Measurements from ENCODE around the gene PTPN20. TPM values are rescaled to one million over a fixed set of nuclear protein-coding genes. Genes with fewer than 3 reads are reported as not detected.

PTPN20 gene
- total RNA-seq, 1 donor: 8.0 TPM

- Histone ChIP-seq H2AFZ (ENCODE audit: low read length) (no peak overlapping the region), H3K4me3 (ENCODE audit: insufficient read depth, low read length) (no peak overlapping the region), H3K79me2 (ENCODE audit: insufficient read depth, low read length) (no peaks in the 10 kb centered on the region), H3K27me3 (ENCODE audit: insufficient read depth, low read length) (peaks cover 7% of the 10 kb centered on the region), H4K20me1 (ENCODE audit: insufficient read depth, low read length) (no peaks in the 10 kb centered on the region), H3K4me2 (ENCODE audit: insufficient read depth, low read length) (no peak overlapping the region), H3K36me3 (ENCODE audit: insufficient read depth, low read length) (no peaks in the 10 kb centered on the region), H3K4me1 (ENCODE audit: insufficient read depth, low read length) (no peaks in the 10 kb centered on the region), H3K9me3 (ENCODE audit: low read depth, low read length) (no peaks in the 10 kb centered on the region), H3K27ac (ENCODE audit: low read depth, low read length) (no peak overlapping the region)
- TF ChIP-seq CTCF (IDR thresholded peaks at IDR 0.05; ENCODE audit: extremely low read depth, low read depth, low read length): no peak
- DNase-seq (ENCODE audit: insufficient read length, low spot score, missing footprints): no peak
Measured at GRCh38 chr10:47015404-47015803, 104.2 kb downstream of the PTPN20 start.

GRCh38 chr10:47016564-47016963 is 105.3 kb downstream of the PTPN20 start:
- H3K4me2 ChIP-seq (ENCODE audit: insufficient read depth, low read length): no peak overlapping the region
- TF ChIP-seq CTCF (IDR thresholded peaks at IDR 0.05; ENCODE audit: extremely low read depth, low read depth, low read length): no peak
- H2AFZ ChIP-seq (ENCODE audit: low read length): no peak overlapping the region
- no peaks in the 10 kb centered on the region for H3K4me1 ChIP-seq (ENCODE audit: insufficient read depth, low read length)
- H3K36me3 ChIP-seq (ENCODE audit: insufficient read depth, low read length): no peaks in the 10 kb centered on the region
- H3K9me3 ChIP-seq (ENCODE audit: low read depth, low read length): no peaks in the 10 kb centered on the region
- peaks cover 7% of the 10 kb centered on the region for H3K27me3 ChIP-seq (ENCODE audit: insufficient read depth, low read length)
- no peak overlapping the region for H3K4me3 ChIP-seq (ENCODE audit: insufficient read depth, low read length)
- no peak for DNase-seq (ENCODE audit: insufficient read length, low spot score, missing footprints)
- H3K79me2 ChIP-seq (ENCODE audit: insufficient read depth, low read length): no peaks in the 10 kb centered on the region
- no peaks in the 10 kb centered on the region for H4K20me1 ChIP-seq (ENCODE audit: insufficient read depth, low read length)
- H3K27ac ChIP-seq (ENCODE audit: low read depth, low read length): no peak overlapping the region

- Histone ChIP-seq H3K4me1 (ENCODE audit: insufficient read depth, low read length) (no peaks in the 10 kb centered on the region), H3K27me3 (ENCODE audit: insufficient read depth, low read length) (peaks cover 5% of the 10 kb centered on the region), H3K9me3 (ENCODE audit: low read depth, low read length) (no peaks in the 10 kb centered on the region), H3K4me3 (ENCODE audit: insufficient read depth, low read length) (no peak overlapping the region), H3K27ac (ENCODE audit: low read depth, low read length) (no peak overlapping the region), H2AFZ (ENCODE audit: low read length) (no peak overlapping the region), H3K4me2 (ENCODE audit: insufficient read depth, low read length) (no peak overlapping the region), H3K36me3 (ENCODE audit: insufficient read depth, low read length) (no peaks in the 10 kb centered on the region), H3K79me2 (ENCODE audit: insufficient read depth, low read length) (no peaks in the 10 kb centered on the region), H4K20me1 (ENCODE audit: insufficient read depth, low read length) (no peaks in the 10 kb centered on the region)
- DNase-seq (ENCODE audit: insufficient read length, low spot score, missing footprints): no peak
- TF ChIP-seq CTCF (IDR thresholded peaks at IDR 0.05; ENCODE audit: extremely low read depth, low read depth, low read length): no peak
Measured at GRCh38 chr10:47018026-47018735, 107.0 kb downstream of the PTPN20 start.

GRCh38 chr10:47019155-47020145 is 108.2 kb downstream of the PTPN20 start:
- Histone ChIP-seq H3K4me3 (ENCODE audit: insufficient read depth, low read length) (no peak overlapping the region), H3K27ac (ENCODE audit: low read depth, low read length) (no peak overlapping the region), H3K36me3 (ENCODE audit: insufficient read depth, low read length) (no peaks in the 10 kb centered on the region), H2AFZ (ENCODE audit: low read length) (no peak overlapping the region), H3K79me2 (ENCODE audit: insufficient read depth, low read length) (no peaks in the 10 kb centered on the region), H4K20me1 (ENCODE audit: insufficient read depth, low read length) (no peaks in the 10 kb centered on the region), H3K27me3 (ENCODE audit: insufficient read depth, low read length) (peaks cover 2% of the 10 kb centered on the region), H3K9me3 (ENCODE audit: low read depth, low read length) (no peaks in the 10 kb centered on the region), H3K4me2 (ENCODE audit: insufficient read depth, low read length) (no peak overlapping the region), H3K4me1 (ENCODE audit: insufficient read depth, low read length) (no peaks in the 10 kb centered on the region)
- no peak for TF ChIP-seq CTCF (IDR thresholded peaks at IDR 0.05; ENCODE audit: extremely low read depth, low read depth, low read length)
- no peak for DNase-seq (ENCODE audit: insufficient read length, low spot score, missing footprints)
